ENCODE measurements around the gene NENF. TPM values are rescaled to one million over a fixed set of nuclear protein-coding genes. Genes with fewer than 3 reads are reported as not detected.
"Not testable (repeated sequence)": the region's sequence is repeated elsewhere in the genome, so short reads cannot be mapped to it uniquely, and the experiment has no call there.

Gene NENF
- 45.1 and 45.3 TPM in 2 replicates for total RNA-seq (2022)
- Bru-seq, nascent RNA = percentile 55 among the genes with signal in this experiment
- BruChase-seq, experiment 1, labeled RNA remaining after a 6-hour chase = percentile 52 among the genes with signal in this experiment
- percentile 51 among the genes with signal in this experiment for BruChase-seq, experiment 2, labeled RNA remaining after a 2-hour chase
- long read RNA-seq, transcript NENF-201 (4 exons, 949 nt) = major isoform, 168 of 184 reads
- long read RNA-seq, transcript NENF-204 (3 exons, 845 nt) = minor isoform, 7 of 184 reads
- long read RNA-seq, partial matches to known transcripts = 5 of 184 reads
- long read RNA-seq, other reads (novel, unspliced or antisense) = 2 of 184 reads

GRCh38 chr1:212432661-212433576 is at the start of gene NENF:
TSS of gene NENF (plus strand) at chr1:212432920. CDS start at chr1:212432944, 24 bp downstream.
- intact Hi-C loops (cut with micrococcal nuclease; ENCODE audit: unreplicated experiment) = no loop called here
- H3K27ac Mint-ChIP-seq (ENCODE audit: unreplicated experiment) = peak within 1 kb of the TSS; percentile 65
- H3K4me1 Mint-ChIP-seq (ENCODE audit: low read depth, unreplicated experiment) = peaks cover 32% of the 10 kb centered on the region
- peaks cover 11% of the 10 kb centered on the region for H3K36me3 Mint-ChIP-seq (ENCODE audit: insufficient read depth, unreplicated experiment)
- no TSS peak for BruUV-seq (replicated peaks)
- H3K4me3 Mint-ChIP-seq (ENCODE audit: low read depth, unreplicated experiment) = peak within 1 kb of the TSS; percentile 71
- no peaks in the 10 kb centered on the region for H3K27me3 Mint-ChIP-seq (ENCODE audit: unreplicated experiment)
- no peak for TF ChIP-seq CTCF (IDR thresholded peaks at IDR 0.05; ENCODE audit: unreplicated experiment)
- DNase-seq = peak; percentile 92
- CTCF ChIA-PET = interaction anchor here (1.6 kb wide), 1 partner anchor 25 kb away, joined by 3 read pairs; no protein-coding TSS in a partner anchor
- H3K9me3 Mint-ChIP-seq (ENCODE audit: low read depth, unreplicated experiment) = no peaks in the 10 kb centered on the region

- no peak for TF ChIP-seq CTCF (IDR thresholded peaks at IDR 0.05; ENCODE audit: unreplicated experiment)
- intact Hi-C loops (cut with micrococcal nuclease; ENCODE audit: unreplicated experiment) = no loop called here
- no peak for DNase-seq
- Mint-ChIP-seq H3K4me3 (ENCODE audit: low read depth, unreplicated experiment) (no peak overlapping the region), H3K9me3 (ENCODE audit: low read depth, unreplicated experiment) (peaks cover 3% of the 10 kb centered on the region), H3K27ac (ENCODE audit: unreplicated experiment) (no peak overlapping the region), H3K4me1 (ENCODE audit: low read depth, unreplicated experiment) (no peaks in the 10 kb centered on the region), H3K27me3 (ENCODE audit: unreplicated experiment) (no peaks in the 10 kb centered on the region), H3K36me3 (ENCODE audit: insufficient read depth, unreplicated experiment) (peaks cover 4% of the 10 kb centered on the region)
- no TSS peak for BruUV-seq (replicated peaks)
- CTCF ChIA-PET = interaction anchor here (1.1 kb wide), 1 partner anchor 70 kb away, joined by 3 read pairs; no protein-coding TSS in a partner anchor
Measured at GRCh38 chr1:212386029-212386428, 46.7 kb upstream of the NENF start.

- no peak overlapping the region for H3K4me3 Mint-ChIP-seq (ENCODE audit: low read depth, unreplicated experiment)
- intact Hi-C loops (cut with micrococcal nuclease; ENCODE audit: unreplicated experiment) = no loop called here
- no peaks in the 10 kb centered on the region for H3K27me3 Mint-ChIP-seq (ENCODE audit: unreplicated experiment)
- H3K9me3 Mint-ChIP-seq (ENCODE audit: low read depth, unreplicated experiment) = peaks cover 9% of the 10 kb centered on the region
- no peak for TF ChIP-seq CTCF (IDR thresholded peaks at IDR 0.05; ENCODE audit: unreplicated experiment)
- CTCF ChIA-PET = no interaction called here
- BruUV-seq (replicated peaks) = no TSS peak
- no peak overlapping the region for H3K27ac Mint-ChIP-seq (ENCODE audit: unreplicated experiment)
- H3K4me1 Mint-ChIP-seq (ENCODE audit: low read depth, unreplicated experiment) = no peaks in the 10 kb centered on the region
- H3K36me3 Mint-ChIP-seq (ENCODE audit: insufficient read depth, unreplicated experiment) = peaks cover 4% of the 10 kb centered on the region
- no peak for DNase-seq
Measured at GRCh38 chr1:212388985-212389716, 43.6 kb upstream of the NENF start.

GRCh38 chr1:212395678-212396437 is 36.9 kb upstream of the NENF start:
- CTCF ChIA-PET = interaction anchor here (0.6 kb wide), 2 partner anchors 243 to 528 kb away, joined by 4 read pairs; no protein-coding TSS in a partner anchor
- BruUV-seq (replicated peaks); DNase-seq; H3K27ac Mint-ChIP-seq (ENCODE audit: unreplicated experiment); H3K4me1 Mint-ChIP-seq (ENCODE audit: low read depth, unreplicated experiment); H3K27me3 Mint-ChIP-seq (ENCODE audit: unreplicated experiment); H3K36me3 Mint-ChIP-seq (ENCODE audit: insufficient read depth, unreplicated experiment); intact Hi-C loops (cut with micrococcal nuclease; ENCODE audit: unreplicated experiment); H3K4me3 Mint-ChIP-seq (ENCODE audit: low read depth, unreplicated experiment): not testable (repeated sequence)
- H3K9me3 Mint-ChIP-seq (ENCODE audit: low read depth, unreplicated experiment) = peaks cover 16% of the 10 kb centered on the region

All from Calu3 (cell line).